Measurements from ENCODE around the gene DDX56.
"Not testable (repeated sequence)": the region's sequence is repeated elsewhere in the genome, so short reads cannot be mapped to it uniquely, and the experiment has no call there.

The DDX56 gene

DNA sequence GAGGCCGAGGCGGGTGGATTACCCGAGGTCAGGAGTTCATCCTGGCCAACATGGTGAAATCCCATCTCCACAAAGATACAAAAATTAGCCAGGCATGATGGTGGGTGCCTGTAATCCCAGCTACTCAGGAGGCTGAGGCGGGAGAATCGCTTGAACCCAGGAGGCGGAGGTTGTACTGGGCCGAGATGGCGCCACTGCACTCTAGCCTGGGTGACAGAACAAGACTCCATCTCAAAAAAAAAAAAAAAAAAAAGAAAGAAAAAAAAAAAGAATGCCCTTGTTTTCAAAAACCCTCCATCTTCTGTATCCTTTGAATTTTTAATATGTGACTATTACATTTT is 11.1 kb downstream of the DDX56 start:
- not testable (repeated sequence) for DNase-seq

DNA sequence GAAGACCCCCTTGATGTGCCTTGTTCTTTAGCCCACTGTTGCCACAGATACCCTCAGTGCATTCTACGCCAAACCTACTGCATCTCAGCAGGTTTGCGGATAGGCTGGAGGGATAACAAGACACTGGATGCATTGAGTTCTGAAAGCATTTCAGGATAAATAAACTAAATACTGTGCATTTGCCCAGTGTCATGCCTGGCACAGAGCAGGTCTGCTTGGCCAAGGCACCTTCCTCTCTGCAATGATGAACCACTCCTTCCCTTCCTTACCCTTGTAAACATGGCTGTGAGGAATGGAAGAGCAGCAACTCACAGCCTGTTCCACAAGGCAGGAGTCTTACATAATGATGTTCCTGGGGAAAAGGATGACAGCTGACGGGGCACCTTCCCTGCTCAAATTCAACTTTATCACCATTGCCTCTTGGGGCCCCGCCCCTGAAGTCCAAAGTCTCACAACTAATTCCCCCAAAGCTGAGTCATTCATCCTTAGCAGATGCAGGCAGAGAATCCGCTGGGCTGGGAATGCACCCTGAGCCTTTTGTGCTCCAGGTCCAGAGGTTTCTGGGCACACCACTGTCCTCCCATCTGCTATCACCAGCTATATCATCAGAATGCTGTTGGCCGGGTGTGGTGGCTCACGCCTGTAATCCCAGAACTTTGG is 11.6 kb downstream of the DDX56 start:
- no peak for DNase-seq

DNA sequence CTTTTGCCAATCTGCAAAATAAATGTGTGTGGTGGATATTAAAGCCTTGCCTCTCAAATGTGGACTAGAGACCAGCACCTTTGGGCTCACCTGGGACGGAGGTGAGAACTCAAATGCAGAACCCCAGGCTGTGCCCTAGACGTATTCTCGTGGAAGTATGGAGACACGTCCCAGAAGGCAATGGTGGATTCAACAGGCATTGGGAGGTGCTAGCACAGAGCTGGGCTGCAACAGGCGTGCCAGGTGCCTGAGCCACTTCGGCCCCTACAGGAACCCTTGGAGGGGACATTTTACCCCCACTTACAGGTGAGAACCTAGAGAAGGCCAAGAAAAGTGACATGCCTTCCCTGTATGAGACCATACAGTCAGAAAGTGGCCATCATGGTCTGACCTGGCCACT is 12.2 kb downstream of the DDX56 start:
- no peak for DNase-seq

GRCh38 chr7:44559485-44559884 is 14.2 kb downstream of the DDX56 start:
- peak in 1 of 14 donors; percentile 20 for DNase-seq

GRCh38 chr7:44557485-44557884 is 16.2 kb downstream of the DDX56 start:
- no peak for DNase-seq

DNA sequence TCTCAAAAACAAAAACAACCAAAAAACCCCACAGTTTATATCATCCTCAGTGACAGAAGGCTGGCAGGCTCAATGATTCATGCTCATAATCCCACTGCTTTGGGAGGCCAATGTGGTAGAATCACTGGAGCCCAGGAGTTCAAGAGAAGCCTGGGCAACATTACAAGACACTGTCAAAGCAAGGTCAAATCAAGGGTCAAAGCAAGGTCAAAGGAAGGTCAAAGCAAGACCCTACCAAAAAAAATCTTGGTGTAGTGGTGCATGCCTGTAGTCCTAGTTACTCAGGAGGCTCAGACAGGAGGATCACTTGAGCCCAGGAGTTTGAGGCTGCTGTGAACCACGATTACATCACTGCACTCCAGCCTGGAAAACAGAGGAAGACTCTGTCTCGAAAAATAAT is 18.4 kb downstream of the DDX56 start:
- DNase-seq = no peak

DNA sequence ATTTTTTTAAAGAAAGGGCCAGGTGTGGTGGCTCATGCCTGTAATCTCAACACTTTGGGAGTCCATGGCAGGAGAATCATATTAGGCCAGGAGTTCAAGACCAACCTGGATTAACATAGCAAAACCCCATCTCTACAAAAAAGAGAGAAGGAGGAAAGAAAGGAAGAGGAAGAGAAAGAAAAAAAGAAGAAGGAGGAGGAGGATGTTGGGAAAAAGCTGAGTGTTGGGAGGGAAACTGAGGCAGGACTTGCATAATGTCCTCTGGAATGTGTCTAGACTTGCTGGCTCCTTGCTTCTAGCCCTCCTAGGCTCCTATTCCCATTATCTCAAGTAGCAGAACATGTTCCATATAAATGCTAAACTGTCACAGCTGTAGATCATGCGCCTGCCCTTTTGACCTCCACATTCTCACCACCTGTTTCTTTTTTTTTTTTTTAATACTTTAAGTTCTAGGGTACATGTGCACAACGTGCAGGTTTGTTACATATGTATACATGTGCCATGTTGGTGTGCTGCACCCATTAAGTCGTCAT is 21.2 kb downstream of the DDX56 start:
- not testable (repeated sequence) for DNase-seq

DNA sequence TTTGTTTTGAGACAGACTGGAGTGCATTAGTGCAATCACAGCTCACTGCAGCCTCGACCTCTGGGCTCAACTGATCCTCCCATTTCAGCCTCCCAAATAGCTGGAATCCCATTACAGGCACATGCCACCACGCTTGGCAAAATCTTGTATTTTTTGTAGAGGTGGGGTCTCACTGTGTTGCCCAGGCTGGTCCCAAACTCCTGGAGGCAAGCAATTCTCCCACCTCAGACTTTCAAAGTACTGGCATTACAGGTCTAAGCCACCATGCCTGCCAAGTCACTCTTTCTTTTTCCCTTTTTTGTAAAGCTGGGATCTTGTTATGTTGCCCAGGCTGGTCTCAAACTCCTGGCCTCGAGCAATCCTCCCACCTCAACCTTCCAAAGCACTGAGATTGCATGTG is 24.3 kb downstream of the DDX56 start:
- DNase-seq = no peak

DNA sequence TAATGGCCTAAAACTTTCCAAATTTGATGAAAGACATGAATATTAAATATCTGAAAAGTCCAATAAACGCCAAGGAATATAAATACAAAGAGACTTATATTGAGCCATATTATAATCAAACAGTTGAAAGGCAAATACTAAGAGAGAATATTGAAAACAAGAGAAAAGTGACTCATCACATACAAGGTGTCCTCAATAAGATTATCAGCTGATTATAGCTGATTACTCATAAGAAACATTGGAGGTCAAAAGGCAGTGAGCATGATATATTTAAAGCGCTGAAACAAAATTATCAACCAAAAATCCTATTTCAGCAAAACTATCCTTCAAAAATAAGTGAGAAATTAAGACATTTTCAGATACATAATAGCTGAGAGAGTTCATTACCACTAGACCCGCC is 24.8 kb downstream of the DDX56 start:
- no peak for DNase-seq

DNA sequence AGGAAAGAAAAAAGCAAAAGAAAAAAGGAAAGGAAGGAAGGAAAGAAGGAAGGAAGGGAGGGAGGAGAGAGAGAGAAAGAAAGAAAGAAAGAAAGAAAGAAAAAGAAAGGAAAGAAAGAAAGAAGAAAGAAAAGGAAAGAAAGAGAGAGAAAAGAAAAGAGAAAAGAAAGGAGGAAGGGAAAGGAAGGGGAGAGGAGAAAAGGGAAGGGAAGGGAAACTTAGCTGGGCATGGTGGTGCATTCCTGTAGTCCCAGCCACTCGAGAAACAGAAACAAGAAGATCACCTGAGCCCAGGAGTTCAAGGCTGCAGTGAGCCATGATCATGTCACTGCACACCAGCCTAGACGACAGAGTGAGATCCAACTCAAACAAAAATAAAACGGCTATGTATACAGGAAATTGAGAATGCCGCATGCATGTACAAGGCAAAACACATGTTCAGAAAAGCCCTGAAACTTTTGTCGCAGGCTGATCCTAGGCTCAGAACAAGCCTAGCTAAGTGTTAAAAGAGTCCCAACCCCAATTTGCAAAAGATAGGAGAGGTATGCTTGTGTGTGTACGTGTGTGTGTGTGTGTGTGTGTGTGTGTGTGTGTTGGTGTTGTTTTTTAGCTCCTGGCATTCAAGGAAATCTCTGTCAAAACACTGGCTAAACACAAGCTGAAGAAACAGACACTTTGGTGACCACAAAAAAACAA is 26.0 kb downstream of the DDX56 start:
- DNase-seq = no peak

DNA sequence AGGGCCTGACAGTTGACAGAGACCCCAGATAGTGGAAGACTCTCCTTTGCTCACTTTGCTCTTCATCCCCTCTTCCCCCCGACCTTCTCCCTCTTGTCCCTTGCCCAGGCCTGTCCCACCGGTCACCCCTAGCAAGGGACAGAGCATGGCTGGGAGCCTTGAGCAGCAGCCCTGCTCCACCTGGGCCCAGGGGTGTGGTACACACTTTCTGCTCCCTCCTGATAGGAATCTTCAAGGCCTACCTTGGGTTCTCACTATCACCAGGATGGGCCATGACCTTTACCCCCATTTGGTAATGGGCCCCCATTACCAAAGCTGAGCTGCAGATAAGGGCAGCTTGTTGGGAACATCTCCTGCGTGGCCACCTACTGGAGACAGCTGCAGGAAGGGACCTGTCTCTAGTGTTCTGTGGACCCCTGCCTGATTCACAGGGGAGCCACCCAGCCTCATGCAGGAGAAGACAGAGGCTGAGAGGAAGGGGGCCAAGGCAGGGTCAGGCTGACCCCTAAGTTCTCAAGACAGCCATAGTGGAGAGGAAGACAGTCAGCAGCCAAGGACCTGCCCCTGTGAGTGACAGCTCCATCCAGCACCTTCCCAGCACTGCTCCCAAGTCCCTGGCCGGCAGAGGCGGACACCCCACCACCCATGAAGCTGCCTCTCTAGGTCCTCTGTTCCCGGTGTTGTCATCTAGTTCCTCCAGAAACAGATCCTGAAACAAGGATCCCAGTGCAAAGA is 31.7 kb downstream of the DDX56 start:
- DNase-seq = no peak

DNA sequence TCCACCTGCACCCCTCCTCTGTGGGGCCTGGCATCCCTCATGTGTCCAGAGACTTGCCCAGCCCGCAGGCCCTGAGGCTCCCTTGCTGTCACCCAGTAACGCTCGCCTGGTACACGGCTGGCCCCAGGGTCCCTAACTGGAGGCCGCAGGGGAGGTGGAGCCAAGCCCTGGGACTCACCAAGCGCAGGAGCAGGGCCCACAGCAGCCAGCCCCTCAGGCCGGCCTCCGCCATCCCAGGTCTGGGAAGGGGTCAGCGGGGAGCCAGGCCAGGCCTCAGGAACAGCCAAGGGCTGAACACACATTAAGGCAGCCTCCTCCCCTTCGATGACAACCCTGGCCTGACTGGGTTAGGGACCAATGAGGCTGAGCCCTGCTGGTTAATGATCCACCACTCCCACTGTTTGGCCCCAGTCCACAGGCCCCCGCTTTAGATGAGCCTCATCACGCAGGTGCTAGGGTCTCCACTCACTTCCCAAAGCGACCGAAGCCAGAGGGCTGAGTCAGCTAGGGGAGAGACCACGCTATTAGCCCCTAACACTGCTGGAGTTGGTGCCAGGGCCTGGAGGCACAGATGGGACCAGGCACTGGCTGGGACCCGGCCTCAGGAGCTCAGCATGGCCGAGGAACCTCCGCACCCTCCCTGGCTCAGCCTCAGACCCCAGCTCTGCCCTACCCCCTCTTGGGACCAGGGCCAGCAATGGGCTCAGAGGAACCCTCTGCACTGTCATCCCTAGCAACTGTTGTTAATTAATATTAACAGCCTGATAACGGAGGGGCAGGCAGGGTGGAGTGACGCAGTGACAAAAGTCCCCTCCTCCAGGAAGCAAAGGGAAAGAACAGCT is 32.5 kb downstream of the DDX56 start, which contains the start of gene NPC1L1:
TSS of gene NPC1L1 (minus strand) at position 303 of the 842 bp plus-strand sequence. CDS start at position 232, 71 bp downstream.
- DNase-seq = no peak

DNA sequence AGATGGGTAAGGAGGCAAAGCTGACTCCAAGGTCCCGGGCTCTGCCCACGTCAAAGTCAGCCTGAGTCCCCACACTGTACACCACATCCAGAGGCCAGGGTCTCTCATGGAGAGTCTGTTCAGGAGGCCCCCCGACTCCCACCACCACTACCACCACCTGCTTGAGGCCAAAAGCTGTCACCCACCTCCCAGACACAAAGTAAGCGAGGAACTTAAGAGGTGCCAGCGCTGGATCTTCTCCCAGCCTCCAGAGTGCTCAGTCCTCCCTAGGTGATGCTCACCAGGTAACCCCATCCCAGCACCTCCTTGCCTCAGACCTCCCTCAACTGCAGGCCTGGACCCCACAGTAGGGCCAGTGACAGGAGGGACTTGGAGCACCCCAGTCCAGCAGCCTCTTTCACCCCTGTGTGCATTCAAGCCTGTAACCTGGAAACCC is 33.1 kb downstream of the DDX56 start:
- DNase-seq = no peak

GRCh38 chr7:44539669-44540506 is 33.8 kb downstream of the DDX56 start:
- no peak for DNase-seq

- DNase-seq = no peak
These were observed 34.7 kb downstream of the DDX56 start for GRCh38 chr7:44538798-44539668.

GRCh38 chr7:44538093-44538797 is 35.5 kb downstream of the DDX56 start:
- DNase-seq = no peak

- DNase-seq = no peak
These were observed 36.3 kb downstream of the DDX56 start for GRCh38 chr7:44537442-44537841.

DNA sequence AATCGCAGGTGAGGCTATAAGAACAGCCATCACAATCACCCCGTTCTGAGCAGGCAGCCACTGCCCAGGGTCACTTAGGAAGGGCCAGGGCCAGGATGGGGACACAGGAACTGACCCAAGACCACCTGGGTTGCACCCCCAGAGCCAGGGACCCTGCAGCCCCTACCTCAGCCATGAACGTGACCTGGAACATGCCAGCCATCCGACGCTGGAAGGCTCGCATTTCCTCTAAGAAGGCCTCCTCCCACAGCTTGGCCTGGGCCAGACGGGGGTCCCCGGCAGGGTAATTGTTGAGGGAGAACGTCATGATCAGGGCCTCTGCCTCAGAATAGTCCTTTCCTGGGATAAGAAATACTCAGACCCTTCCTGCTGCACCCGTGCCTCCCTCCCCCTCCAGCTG is 37.6 kb downstream of the DDX56 start:
- no peak for DNase-seq

- no peak for DNase-seq
These were observed 38.2 kb downstream of the DDX56 start for GRCh38 chr7:44535348-44536064.

All from C1 segment of cervical spinal cord (tissue), 14 donors.